Endodermal cell (in vitro differentiated cells): ENCODE results near the gene SCN3A. TPM values are rescaled to one million over a fixed set of nuclear protein-coding genes. Genes with fewer than 3 reads are reported as not detected.

Experiments
- DNase-seq: peaks from one replicate; pipeline ENCODE4 v3.0.0-alpha.2; 2017
- H3K27ac ChIP-seq: 2 replicates; pipeline ENCODE4 v1.5.1; 2013; ENCODE audit warnings: mild to moderate bottlenecking, low read depth, low read length, moderate library complexity
- H3K27me3 ChIP-seq: 2 replicates; pipeline ENCODE4 v1.6.1; 2013; ENCODE audit warnings: mild to moderate bottlenecking, low read length, moderate library complexity; ENCODE audit not compliant: insufficient read depth, control insufficient read depth, poor library complexity, severe bottlenecking
- H3K36me3 ChIP-seq: 2 replicates; pipeline ENCODE4 v1.7.0; 2013; ENCODE audit warnings: mild to moderate bottlenecking, low read length, moderate library complexity; ENCODE audit not compliant: control insufficient read depth, insufficient read depth
- H3K4me1 ChIP-seq: one replicate; pipeline ENCODE4 v1.7.0; 2013; ENCODE audit warnings: low read length; ENCODE audit not compliant: control insufficient read depth, insufficient read depth
- H3K4me3 ChIP-seq: 2 replicates; pipeline ENCODE4 v1.5.1; 2013; ENCODE audit warnings: mild to moderate bottlenecking, low read length, moderate library complexity
- H3K9ac ChIP-seq: 2 replicates; pipeline ENCODE4 v1.6.1; 2013; ENCODE audit warnings: mild to moderate bottlenecking, low read length, moderate library complexity; ENCODE audit not compliant: poor library complexity, severe bottlenecking; ENCODE audit errors: extremely low read depth
- H3K9me3 ChIP-seq: 2 replicates; pipeline ENCODE4 v1.6.1; 2013; ENCODE audit warnings: mild to moderate bottlenecking, low read length, moderate library complexity; ENCODE audit not compliant: control insufficient read depth
- H3K27ac Mint-ChIP-seq: 2 replicates; pipeline ENCODE4 v1.8.0; 2020; ENCODE audit warnings: mixed read lengths
- H3K27me3 Mint-ChIP-seq: 2 replicates; pipeline ENCODE4 v1.8.0; 2021; ENCODE audit warnings: mild to moderate bottlenecking, mixed read lengths; ENCODE audit not compliant: insufficient read depth
- H3K36me3 Mint-ChIP-seq: 2 replicates; pipeline ENCODE4 v1.8.0; 2020; ENCODE audit warnings: low read depth, mixed read lengths
- H3K4me1 Mint-ChIP-seq: 2 replicates; pipeline ENCODE4 v1.8.0; 2020; ENCODE audit warnings: mixed read lengths
- H3K4me3 Mint-ChIP-seq: 2 replicates; pipeline ENCODE4 v1.8.0; 2020; ENCODE audit warnings: mild to moderate bottlenecking, moderate library complexity, mixed read lengths
- H3K9me3 Mint-ChIP-seq: 2 replicates; pipeline ENCODE4 v1.8.0; 2020; ENCODE audit warnings: mild to moderate bottlenecking, mixed read lengths
- WGBS, 2 experiments: methylation state at CpG; one replicate each; pipeline versions ENCODE4 v1.1.5 to v1.1.7; 2013; ENCODE audit warnings: missing lambda C conversion rate in 2 of 2, mixed read lengths in 1 of 2; ENCODE audit not compliant: insufficient coverage in 1 of 2, insufficient read length in 1 of 2; 5-methylcytosine and 5-hydroxymethylcytosine counted together
- total RNA-seq, 2 donors: library from RNA; stranded (reverse); fragmentation: NEBNext Ultra II Directional in 1 of 2; extraction: Animal tissue kit (Norgen Biotek cat#: 25700) in 1 of 2; gene quantifications; 2 replicates in 1 of 2; 3 replicates in 1 of 2; pipeline ENCODE4 v1.2.1, GENCODE V29; 2021
- TF ChIP-seq, protein P1 (sequence below): fragments of 200-600 bp; sonication (generic); conservative IDR thresholded peaks from 2 replicates; pipeline ENCODE4 v1.5.0; 2021; ENCODE audit warnings: antibody characterized with exemption, mild to moderate bottlenecking

Gene SCN3A
- total RNA-seq, 2 donors from 2014 or later, result 0.09 to 0.24 TPM

DNA sequence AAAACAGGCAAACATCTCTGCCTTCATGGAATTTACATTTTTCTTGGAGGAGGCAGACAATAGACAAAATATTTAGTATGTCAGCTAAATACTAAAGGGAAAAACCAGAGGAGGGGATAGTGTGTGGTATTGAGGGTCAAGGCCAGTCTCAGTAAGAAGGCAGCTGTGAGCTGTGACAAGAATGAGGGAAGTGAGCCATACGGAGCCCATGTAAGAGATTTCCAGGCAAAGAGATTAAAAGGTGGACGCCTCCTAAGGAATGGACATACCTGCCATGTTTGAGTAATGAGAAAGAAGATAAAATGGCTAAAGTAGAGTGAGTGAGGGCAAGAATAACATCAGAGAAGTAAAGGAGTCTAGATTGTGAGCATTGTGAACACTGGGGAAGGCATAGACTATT is 33.2 kb upstream of the SCN3A start:
- WGBS, 2 experiments, result 79 to 100% methylated on average over 2 of the region's 2 CpGs
- H3K4me1 ChIP-seq, result no peaks in the 10 kb centered on the region
- no peak overlapping the region for H3K4me3 ChIP-seq
- Mint-ChIP-seq H3K4me1 (peaks cover 2% of the 10 kb centered on the region), H3K9me3 (no peaks in the 10 kb centered on the region), H3K27me3 (no peaks in the 10 kb centered on the region), H3K27ac (no peak overlapping the region), H3K4me3 (no peak overlapping the region), H3K36me3 (no peaks in the 10 kb centered on the region)
- TF ChIP-seq, protein P1, sequence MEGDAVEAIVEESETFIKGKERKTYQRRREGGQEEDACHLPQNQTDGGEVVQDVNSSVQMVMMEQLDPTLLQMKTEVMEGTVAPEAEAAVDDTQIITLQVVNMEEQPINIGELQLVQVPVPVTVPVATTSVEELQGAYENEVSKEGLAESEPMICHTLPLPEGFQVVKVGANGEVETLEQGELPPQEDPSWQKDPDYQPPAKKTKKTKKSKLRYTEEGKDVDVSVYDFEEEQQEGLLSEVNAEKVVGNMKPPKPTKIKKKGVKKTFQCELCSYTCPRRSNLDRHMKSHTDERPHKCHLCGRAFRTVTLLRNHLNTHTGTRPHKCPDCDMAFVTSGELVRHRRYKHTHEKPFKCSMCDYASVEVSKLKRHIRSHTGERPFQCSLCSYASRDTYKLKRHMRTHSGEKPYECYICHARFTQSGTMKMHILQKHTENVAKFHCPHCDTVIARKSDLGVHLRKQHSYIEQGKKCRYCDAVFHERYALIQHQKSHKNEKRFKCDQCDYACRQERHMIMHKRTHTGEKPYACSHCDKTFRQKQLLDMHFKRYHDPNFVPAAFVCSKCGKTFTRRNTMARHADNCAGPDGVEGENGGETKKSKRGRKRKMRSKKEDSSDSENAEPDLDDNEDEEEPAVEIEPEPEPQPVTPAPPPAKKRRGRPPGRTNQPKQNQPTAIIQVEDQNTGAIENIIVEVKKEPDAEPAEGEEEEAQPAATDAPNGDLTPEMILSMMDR, result no peak
- no peak overlapping the region for H3K9ac ChIP-seq
- DNase-seq, result no peak
- H3K27ac ChIP-seq, result no peak overlapping the region
- no peaks in the 10 kb centered on the region for H3K36me3 ChIP-seq
- no peaks in the 10 kb centered on the region for H3K9me3 ChIP-seq
- H3K27me3 ChIP-seq, result no peaks in the 10 kb centered on the region

DNA sequence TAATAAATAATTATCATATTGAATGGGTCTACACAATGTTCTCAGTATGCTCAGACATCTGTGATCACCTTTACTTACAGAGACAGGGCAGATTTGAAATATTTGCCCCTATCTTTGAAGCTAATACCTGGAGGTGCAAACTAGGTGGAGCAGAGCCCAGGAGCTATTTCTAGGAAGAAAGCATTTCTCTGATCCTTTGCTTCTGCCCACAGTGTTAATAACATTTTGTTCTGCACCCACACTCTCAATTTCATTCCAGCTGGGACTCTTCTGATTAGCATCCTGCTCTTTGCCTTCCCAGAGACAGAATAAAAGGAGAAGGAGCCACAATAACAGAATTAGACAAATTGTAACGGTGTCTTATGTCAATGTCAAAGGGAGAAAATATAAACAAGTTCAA is 23.7 kb upstream of the SCN3A start:
- Mint-ChIP-seq H3K27me3 (no peaks in the 10 kb centered on the region), H3K9me3 (no peaks in the 10 kb centered on the region), H3K4me3 (no peak overlapping the region), H3K36me3 (no peaks in the 10 kb centered on the region), H3K4me1 (peaks cover 5% of the 10 kb centered on the region), H3K27ac (no peak overlapping the region)
- Histone ChIP-seq H3K4me3 (no peak overlapping the region), H3K9me3 (no peaks in the 10 kb centered on the region), H3K9ac (no peak overlapping the region), H3K27ac (no peak overlapping the region), H3K36me3 (no peaks in the 10 kb centered on the region), H3K4me1 (no peaks in the 10 kb centered on the region), H3K27me3 (no peaks in the 10 kb centered on the region)
- no peak for DNase-seq
- TF ChIP-seq, protein P1, result no peak
- WGBS, 2 experiments, result 93% methylated on average over 1 of the region's 1 CpG; no CpG with 5 or more reads in 1 of the 2 experiments

DNA sequence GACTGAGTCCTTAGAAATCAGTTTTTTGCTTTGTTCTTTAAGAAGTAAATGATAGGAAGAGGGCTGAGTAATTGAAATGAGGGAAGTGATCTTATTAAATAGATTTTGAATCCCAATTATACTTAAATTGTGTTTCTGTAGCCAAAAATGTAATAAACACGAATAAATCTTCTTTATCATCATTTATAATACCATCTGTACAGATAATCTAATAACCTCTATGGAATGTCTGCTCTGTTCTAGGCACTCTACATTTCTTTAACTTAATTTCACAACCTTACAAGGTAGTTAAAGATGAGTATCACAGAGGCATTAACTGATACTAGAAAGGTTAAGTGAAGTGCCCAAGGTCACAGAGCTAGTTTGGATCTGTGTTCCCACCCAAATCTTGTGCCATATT is 21.1 kb upstream of the SCN3A start:
- H3K27ac ChIP-seq, result no peak overlapping the region
- H3K36me3 Mint-ChIP-seq, result no peaks in the 10 kb centered on the region
- no peak for DNase-seq
- H3K4me1 ChIP-seq, result no peaks in the 10 kb centered on the region
- no peaks in the 10 kb centered on the region for H3K9me3 ChIP-seq
- no peak overlapping the region for H3K4me3 Mint-ChIP-seq
- WGBS, 2 experiments, result 69% methylated on average over 1 of the region's 1 CpG; no CpG with 5 or more reads in 1 of the 2 experiments
- H3K9ac ChIP-seq, result no peak overlapping the region
- H3K36me3 ChIP-seq, result no peaks in the 10 kb centered on the region
- no peaks in the 10 kb centered on the region for H3K27me3 ChIP-seq
- TF ChIP-seq, protein P1, result no peak
- H3K4me1 Mint-ChIP-seq, result peaks cover 5% of the 10 kb centered on the region
- no peak overlapping the region for H3K4me3 ChIP-seq
- no peaks in the 10 kb centered on the region for H3K9me3 Mint-ChIP-seq
- no peak overlapping the region for H3K27ac Mint-ChIP-seq
- H3K27me3 Mint-ChIP-seq, result no peaks in the 10 kb centered on the region
